Embryonic facial prominence (tissue), 1 donor: ENCODE measurements around the gene CYB5R2.

Source experiments
- DNase-seq: peaks from one replicate; pipeline ENCODE4 v3.0.0-alpha.2; 2016; ENCODE audit errors: extremely low spot score

Gene CYB5R2

DNA sequence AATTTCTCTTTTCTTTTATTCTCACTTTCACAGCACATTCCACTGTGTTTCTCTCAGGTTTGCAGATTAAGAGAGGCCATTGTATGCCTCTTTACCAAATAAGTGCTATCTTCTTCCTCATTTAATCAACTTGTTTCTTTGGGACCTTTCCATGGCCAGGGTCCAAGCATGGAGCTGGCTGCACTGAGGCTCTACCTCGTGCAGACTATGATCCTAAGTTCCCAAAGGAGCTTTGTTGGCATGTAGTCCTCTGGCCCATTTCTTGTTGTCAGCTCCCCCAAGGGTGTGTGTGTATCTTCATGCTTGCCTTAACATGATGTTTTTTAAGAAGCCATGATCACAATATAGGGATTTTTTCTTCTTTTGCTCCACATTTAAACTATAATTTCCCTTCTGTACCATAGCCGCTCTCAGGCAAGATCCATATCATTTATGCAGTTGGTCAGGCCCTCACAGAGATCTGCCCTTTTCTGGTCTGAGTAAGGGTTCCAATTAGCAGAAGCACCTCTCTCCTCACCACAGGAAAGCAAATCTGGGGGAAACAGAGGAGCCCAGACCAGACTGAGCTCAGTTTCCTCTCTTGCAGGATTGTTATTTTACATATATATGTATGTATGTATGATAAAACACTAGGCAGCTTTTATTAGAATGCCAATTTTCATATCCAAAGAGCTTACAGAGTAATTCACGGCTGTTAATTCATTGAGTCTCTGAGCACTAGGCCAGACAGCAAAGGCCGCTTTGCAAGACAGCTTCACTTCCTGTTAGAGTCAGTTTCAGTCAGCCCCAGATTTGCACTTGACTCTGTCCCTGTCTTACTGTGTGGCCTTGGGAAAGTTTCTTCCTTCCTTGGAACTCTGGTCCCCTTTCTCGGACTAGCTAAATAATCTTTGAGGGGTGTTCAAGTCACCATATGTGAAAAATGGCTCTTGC, 34.3 kb downstream of the CYB5R2 start:
- no peak for DNase-seq

DNA sequence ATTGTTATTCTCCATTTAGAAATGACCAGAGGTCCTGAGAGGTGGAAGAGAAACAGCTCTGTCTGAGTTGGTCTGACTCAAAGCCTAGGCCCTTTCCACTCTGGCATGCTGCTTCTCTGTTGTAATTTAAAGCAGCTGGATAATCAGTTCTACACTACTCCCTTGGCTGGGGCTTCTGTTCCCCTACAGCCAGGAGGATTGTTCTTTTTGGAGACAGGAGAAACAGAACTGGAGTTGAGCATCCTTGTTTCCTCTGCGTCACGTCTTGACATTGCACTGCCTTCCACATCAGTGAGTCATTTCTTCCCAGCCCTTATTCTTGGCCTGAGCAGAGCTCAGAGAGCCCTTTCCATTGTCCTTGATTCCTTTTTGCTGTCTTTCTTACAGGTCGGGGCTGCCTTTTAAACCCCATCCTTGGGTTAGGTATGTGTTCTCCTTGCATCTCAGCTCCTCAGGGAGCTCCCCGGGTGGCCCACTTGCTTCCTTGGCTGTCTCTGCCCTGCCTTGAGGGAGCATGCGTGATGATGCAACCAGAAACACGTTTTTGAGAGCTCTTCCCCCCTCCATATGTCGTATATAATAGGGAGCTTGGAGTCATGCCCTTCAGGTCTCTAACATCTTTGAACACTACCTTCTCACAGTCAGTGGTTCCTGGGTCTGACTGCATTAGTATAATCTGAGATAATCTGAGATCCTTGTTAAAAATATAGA, 35.7 kb downstream of the CYB5R2 start:
- DNase-seq, result no peak

DNA sequence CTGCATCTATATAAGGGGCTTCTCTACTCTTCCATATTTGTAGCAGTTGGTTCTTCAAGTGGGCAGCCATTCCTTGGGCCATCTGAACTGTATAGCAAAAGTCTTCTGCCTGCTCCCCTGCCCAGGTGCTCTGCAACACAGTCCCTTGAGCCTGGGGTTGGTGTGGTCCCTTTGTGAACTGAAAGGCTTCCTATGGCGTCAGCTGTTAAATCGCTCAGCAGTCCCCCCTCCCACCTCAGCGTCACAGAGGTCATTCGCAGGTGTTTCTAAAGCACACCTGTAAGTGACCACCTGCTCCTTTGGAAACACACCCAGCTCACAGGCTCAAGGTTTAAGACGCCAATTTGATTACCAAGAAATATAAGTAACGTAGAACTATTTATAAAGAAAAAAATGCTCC, 37.0 kb downstream of the CYB5R2 start:
- no peak for DNase-seq

DNA sequence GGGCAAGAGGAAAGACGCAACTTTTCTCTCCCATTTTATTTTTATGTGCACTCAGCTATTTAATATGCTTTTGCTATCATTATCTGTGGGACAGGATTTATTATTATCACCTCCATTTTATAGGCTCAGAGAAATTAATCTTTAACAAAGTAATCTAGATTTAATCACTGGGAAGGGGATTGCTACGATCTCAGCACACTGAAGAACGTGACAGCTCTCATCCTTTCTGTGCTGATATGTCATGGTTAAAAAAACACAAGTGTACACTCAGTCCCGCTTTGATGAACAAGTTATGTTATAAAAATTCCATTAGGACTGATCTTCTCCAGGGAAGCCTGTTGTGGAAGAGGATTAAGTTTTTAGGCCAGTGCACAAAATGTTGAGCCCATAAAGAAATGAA, 37.6 kb downstream of the CYB5R2 start:
- no peak for DNase-seq

DNA sequence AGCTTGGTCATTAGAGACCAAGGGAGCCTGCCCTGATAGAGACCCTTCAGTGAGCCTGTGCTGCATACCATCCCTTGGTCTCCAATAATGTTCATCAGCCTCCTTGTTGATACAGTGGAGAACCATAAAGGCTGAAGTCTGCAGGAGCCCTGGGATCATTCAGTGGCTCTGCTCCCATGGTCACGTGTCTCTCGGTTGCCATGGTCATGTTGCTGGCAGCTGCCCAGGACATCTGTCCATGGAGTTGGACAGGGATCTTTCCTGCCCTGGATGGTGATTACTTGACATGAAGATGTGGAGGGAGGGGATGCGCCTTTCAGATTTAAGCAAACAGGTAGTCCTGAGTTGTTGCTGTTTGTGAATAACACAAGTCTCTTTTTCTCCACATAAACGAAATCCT, 38.2 kb downstream of the CYB5R2 start:
- DNase-seq, result no peak

DNA sequence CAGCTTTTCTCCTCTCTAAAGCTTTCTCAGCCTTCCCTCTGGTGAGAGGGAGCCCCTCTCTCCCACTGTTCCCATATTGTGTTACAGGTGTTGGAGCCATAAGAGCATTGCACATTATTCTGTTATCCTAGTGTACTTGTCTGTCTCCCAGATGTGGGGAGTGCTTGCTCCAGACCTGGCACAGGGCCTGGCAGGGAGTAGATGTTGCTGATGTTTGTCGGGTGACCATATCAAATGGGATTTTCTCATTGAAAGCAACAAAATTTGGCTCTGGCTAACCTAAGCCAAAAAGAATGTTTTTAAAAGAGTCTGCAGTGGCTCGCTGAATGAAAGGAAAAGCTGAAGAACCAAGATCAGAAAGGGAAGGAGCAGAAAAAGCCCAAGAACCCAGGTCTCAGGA, 41.1 kb downstream of the CYB5R2 start:
- DNase-seq, result no peak

DNA sequence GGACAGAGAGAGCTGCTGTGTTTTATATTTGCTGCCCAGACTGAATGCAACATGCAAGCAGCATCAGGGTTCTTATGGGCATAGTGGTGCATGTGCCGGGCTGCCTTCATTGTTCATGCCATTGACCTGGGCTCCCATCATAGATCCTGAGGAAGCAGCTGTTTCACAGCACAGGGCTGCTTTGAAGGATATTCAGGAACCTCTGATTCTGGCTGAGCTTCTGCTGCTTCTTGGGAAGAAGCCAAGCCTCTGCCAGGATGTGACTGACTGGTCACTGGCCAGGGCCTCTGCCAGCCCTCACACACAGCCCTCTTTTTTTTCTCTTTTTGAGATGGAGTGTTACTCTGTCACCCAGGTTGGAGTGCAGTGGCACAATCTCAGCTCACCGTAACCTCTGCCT, 43.3 kb downstream of the CYB5R2 start:
- DNase-seq, result no peak

DNA sequence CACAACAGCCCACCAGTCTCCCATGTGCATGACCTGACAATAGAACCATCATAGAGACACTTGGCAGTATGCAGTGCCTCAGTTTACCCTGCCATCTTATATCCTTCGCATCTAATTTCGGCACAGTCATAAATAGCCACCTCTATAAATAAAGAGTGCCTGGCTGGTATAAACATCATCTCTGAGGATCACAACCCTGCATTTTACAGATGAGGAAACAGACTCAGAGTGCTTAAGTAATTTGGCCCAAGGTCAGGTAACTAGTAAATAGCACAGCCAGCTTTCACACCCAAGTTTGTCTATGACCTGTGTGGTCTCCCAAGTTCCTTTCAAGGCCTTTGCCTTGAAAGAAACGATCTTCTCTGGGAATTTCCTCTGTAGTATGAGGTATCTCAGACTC, 44.6 kb downstream of the CYB5R2 start:
- DNase-seq, result no peak

DNA sequence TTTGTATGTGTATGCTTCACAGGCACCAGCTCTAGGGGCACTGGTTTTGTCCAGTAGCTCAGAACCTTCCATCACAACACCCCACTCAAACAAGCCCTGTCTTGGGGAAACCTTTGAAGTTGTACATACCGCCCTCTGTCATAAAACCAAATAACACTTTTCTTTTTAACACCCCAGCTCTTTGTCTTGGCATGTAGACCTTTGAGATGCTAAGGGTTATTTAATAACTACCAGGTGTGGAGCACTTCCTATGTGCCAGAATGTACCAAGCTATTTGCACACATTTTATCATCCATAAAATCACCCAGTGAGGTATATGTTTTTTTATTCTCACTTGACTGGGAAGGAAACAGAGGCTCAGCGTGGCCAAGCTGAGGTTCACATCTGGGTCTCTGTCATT, 50.6 kb downstream of the CYB5R2 start:
- DNase-seq, result no peak

DNA sequence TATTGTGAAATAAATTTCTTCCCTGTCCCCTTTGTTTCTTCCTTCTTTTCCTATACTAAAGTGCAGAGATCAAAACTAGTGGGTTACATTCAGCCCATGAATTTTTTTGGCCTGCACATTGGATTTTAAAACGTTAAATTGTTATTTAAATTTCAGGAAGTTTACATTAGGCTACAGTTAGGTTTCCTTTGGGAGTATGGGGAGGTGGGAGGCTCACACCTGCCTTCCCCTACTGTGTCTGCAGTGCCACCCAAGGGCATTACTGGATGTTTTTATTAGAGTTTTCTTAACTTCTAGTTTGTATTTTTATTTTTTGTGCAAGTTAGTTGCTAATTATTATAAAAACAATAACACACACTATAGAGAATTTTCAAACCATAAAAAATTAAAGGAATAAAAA, 51.7 kb downstream of the CYB5R2 start:
- no peak for DNase-seq

DNA sequence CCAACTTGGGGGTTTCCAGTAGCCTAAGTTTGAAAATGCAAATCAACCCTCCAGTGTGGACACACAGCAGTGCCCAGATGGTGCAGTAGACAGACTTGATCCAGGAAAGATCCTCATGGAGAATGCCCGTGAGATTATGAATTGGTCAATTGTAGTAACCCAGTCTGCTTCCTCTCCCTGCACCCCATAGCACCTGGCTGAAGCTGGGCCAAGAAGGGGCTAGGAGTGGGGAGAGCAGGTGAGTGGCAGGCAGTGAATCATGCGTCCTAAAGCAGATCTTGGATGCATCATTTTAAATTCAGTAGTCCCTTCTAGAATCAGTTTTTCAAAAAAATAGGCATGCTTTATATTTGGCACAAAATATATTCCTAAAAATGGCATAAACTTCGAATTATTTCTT, 52.2 kb downstream of the CYB5R2 start:
- no peak for DNase-seq

DNA sequence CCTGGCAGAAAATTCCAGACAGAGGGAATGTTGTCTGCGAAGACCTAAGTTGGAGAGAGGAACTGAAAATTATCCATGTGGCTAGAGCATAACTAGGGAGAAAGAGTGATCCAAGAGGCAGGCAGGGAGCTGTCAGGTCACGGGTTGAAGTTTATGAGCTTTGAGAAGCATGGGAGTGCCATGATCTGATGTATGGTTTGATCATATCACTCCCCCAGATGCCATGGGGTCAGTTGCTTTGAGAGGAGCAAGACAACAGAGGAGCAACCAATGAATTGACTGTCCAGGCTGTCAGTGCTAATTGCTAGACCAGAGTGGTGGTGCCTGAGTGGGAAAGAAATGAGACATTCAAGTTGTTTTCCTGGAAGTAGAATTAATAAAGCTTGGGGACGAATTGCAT, 54.0 kb downstream of the CYB5R2 start:
- DNase-seq, result no peak

DNA sequence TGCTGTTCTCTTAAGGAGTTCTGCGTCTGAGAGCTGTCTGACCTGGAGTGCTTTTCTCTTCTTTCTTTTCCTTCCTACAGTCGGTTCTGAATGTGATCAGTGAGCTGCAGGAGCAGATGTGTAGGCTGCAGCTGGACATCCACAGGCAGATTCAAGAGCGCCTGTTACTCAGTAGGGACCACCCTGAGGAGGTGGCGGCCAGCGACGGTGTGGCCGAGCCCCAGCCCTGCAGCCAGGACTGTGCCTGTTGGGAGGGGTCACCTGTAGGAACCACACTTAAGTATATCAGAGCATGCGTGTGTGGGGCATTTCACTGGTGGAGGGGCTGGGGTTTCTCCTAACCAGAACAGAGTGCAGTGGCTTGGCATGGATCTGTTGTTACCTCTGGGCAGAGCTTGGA, 56.3 kb downstream of the CYB5R2 start:
- no peak for DNase-seq
